HG03108 (cell line): ENCODE data around the gene CADPS.

Experiments used
- ATAC-seq: cut with Tn5 transposase; IDR thresholded peaks from one replicate; pipeline ENCODE4 v1.9.1; 2021; ENCODE audit warnings: moderate library complexity; ENCODE audit not compliant: unreplicated experiment

The CADPS gene

GRCh38 chr3:62815981-62816380, 59.2 kb downstream of the CADPS start:
- no peak for ATAC-seq

- no peak for ATAC-seq
These were observed 62.6 kb downstream of the CADPS start for GRCh38 chr3:62812631-62813030.

GRCh38 chr3:62811119-62811518, 64.1 kb downstream of the CADPS start:
- ATAC-seq, result no peak

GRCh38 chr3:62809369-62809768, 65.8 kb downstream of the CADPS start:
- ATAC-seq, result no peak

- no peak for ATAC-seq
These were observed 69.5 kb downstream of the CADPS start for GRCh38 chr3:62805580-62806277.

GRCh38 chr3:62805106-62805505, 70.1 kb downstream of the CADPS start:
- ATAC-seq, result no peak

- ATAC-seq, result no peak
These were observed 71.9 kb downstream of the CADPS start for GRCh38 chr3:62803276-62803675.

- ATAC-seq, result no peak
These were observed 77.2 kb downstream of the CADPS start for GRCh38 chr3:62798000-62798399.

- no peak for ATAC-seq
These were observed 78.1 kb downstream of the CADPS start for GRCh38 chr3:62797132-62797531.

GRCh38 chr3:62795978-62796657, 79.1 kb downstream of the CADPS start:
- ATAC-seq, result no peak

GRCh38 chr3:62793946-62794345, 81.3 kb downstream of the CADPS start:
- ATAC-seq, result no peak

GRCh38 chr3:62785384-62785783, 89.8 kb downstream of the CADPS start:
- no peak for ATAC-seq

GRCh38 chr3:62781121-62781520, 94.1 kb downstream of the CADPS start:
- no peak for ATAC-seq

GRCh38 chr3:62777674-62778073, 97.5 kb downstream of the CADPS start:
- no peak for ATAC-seq

- no peak for ATAC-seq
These were observed 98.1 kb downstream of the CADPS start for GRCh38 chr3:62777130-62777529.

- ATAC-seq, result no peak
These were observed 101.0 kb downstream of the CADPS start for GRCh38 chr3:62774221-62774620.

- no peak for ATAC-seq
These were observed 103.7 kb downstream of the CADPS start for GRCh38 chr3:62771331-62772072.

GRCh38 chr3:62768896-62769295, 106.3 kb downstream of the CADPS start:
- no peak for ATAC-seq

GRCh38 chr3:62761711-62762110, 113.5 kb downstream of the CADPS start:
- no peak for ATAC-seq

- ATAC-seq, result no peak
These were observed 113.9 kb downstream of the CADPS start for GRCh38 chr3:62761311-62761710.

GRCh38 chr3:62758296-62759066, 116.7 kb downstream of the CADPS start:
- ATAC-seq, result no peak
